Measurements from ENCODE around the gene EEFSEC. TPM values are rescaled to one million over a fixed set of nuclear protein-coding genes. Genes with fewer than 3 reads are reported as not detected.

Gene EEFSEC
- polyA plus RNA-seq, 1 donor (not counting 4 experiments of a cell fraction or from before 2014, with no cell fraction given) = 8.7 TPM

DNA sequence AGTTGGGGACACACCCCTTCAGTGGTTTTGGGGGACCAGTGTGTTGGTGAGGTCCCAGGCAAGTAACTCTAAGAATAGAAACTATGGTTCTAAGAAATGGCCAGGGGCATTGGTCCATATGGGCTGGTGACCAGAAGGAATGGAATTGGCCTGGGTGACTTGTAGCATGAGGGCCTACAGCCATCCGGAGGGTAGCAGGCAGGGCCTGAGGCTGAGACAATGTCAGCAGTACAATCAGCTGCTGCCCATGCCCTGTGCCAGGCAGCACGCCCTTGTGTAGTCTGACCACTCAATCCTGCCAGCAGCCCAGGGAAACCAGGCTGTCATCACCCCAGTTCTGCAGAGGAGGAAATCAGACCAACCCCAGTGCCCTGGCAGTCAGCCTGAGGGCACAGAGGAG, 212.9 kb downstream of the EEFSEC start:
- Histone ChIP-seq H3K27ac (ENCODE audit: control insufficient read depth, insufficient read depth, low read length) (no peak overlapping the region), H3K4me3 (ENCODE audit: control insufficient read depth in 2 of 3, extremely low read depth in 1 of 3, insufficient read depth in 2 of 3, low read depth in 1 of 3, low read length in 3 of 3) (no peak overlapping the region), H3K4me2 (ENCODE audit: control insufficient read depth, extremely low read depth, insufficient read depth, low read depth, low read length) (no peak overlapping the region), H3K9me3 (ENCODE audit: control insufficient read depth, low read depth, low read length) (no peaks in the 10 kb centered on the region), H3K79me2 (ENCODE audit: control insufficient read depth, insufficient read depth, low read length) (no peaks in the 10 kb centered on the region), H4K20me1 (ENCODE audit: control insufficient read depth, extremely low read depth, insufficient read depth, low read length) (no peaks in the 10 kb centered on the region), H3K27me3 (ENCODE audit: control insufficient read depth, extremely low read depth, insufficient read depth, low read length) (no peaks in the 10 kb centered on the region), H3K9ac (ENCODE audit: control insufficient read depth, extremely low read depth, insufficient read depth, low read length) (no peak overlapping the region), H2AFZ (ENCODE audit: control insufficient read depth, low read length) (no peak overlapping the region), H3K4me1 (ENCODE audit: control insufficient read depth, extremely low read depth, insufficient read depth, low read length) (no peaks in the 10 kb centered on the region), H3K9me1 (ENCODE audit: control insufficient read depth, extremely low read depth, insufficient read depth, low read length) (no peaks in the 10 kb centered on the region), H3K36me3 (ENCODE audit: control insufficient read depth in 2 of 2, extremely low read depth in 1 of 2, insufficient read depth in 2 of 2, low read length in 2 of 2) (peaks cover 0 to 2% of the 10 kb centered on the region in 2 experiments)
- dilution Hi-C loops (cut with MboI; ENCODE audit: extremely low pct_ligation_motif_present, low sequenced_read_pairs) = no loop called here
- TF ChIP-seq, protein P1, sequence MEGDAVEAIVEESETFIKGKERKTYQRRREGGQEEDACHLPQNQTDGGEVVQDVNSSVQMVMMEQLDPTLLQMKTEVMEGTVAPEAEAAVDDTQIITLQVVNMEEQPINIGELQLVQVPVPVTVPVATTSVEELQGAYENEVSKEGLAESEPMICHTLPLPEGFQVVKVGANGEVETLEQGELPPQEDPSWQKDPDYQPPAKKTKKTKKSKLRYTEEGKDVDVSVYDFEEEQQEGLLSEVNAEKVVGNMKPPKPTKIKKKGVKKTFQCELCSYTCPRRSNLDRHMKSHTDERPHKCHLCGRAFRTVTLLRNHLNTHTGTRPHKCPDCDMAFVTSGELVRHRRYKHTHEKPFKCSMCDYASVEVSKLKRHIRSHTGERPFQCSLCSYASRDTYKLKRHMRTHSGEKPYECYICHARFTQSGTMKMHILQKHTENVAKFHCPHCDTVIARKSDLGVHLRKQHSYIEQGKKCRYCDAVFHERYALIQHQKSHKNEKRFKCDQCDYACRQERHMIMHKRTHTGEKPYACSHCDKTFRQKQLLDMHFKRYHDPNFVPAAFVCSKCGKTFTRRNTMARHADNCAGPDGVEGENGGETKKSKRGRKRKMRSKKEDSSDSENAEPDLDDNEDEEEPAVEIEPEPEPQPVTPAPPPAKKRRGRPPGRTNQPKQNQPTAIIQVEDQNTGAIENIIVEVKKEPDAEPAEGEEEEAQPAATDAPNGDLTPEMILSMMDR (optimal IDR thresholded peaks at IDR 0.05 in 1 of 3, IDR thresholded peaks at IDR 0.05 in 1 of 3, conservative IDR thresholded peaks at IDR 0.05 in 1 of 3; ENCODE audit: extremely low read depth in 1 of 3, insufficient read depth in 2 of 3, low read length in 3 of 3) = no peak
- TF ChIP-seq EZH2 (IDR thresholded peaks at IDR 0.05; ENCODE audit: low read length) = no peak
- DNase-seq (ENCODE audit: low read depth, low spot score) (no peak), FAIRE-seq (no peak)

DNA sequence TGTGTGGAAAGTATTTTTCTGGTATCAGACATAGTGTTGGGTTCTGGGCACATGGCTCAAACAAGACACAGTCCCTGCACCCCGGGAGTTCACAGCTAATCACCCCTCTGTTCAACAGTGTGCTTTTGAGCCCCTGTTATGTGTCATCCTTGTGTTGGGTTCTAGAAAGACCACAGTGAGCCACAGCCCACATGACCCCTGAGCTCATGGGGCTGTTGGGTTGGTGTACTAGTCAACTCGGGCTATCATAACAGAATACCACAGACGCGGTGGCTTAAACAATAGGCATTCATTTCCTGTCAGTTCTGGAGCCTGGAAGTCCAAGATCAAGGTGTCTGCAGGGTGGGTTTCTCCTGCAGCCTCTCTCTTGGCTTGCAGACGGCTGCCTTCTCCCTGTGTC, 213.4 kb downstream of the EEFSEC start:
- Histone ChIP-seq H3K4me1 (ENCODE audit: control insufficient read depth, extremely low read depth, insufficient read depth, low read length) (no peaks in the 10 kb centered on the region), H3K79me2 (ENCODE audit: control insufficient read depth, insufficient read depth, low read length) (no peaks in the 10 kb centered on the region), H3K4me3 (ENCODE audit: control insufficient read depth in 2 of 3, extremely low read depth in 1 of 3, insufficient read depth in 2 of 3, low read depth in 1 of 3, low read length in 3 of 3) (no peak overlapping the region), H3K4me2 (ENCODE audit: control insufficient read depth, extremely low read depth, insufficient read depth, low read depth, low read length) (no peak overlapping the region), H4K20me1 (ENCODE audit: control insufficient read depth, extremely low read depth, insufficient read depth, low read length) (no peaks in the 10 kb centered on the region), H3K27me3 (ENCODE audit: control insufficient read depth, extremely low read depth, insufficient read depth, low read length) (no peaks in the 10 kb centered on the region), H3K36me3 (ENCODE audit: control insufficient read depth in 2 of 2, extremely low read depth in 1 of 2, insufficient read depth in 2 of 2, low read length in 2 of 2) (peaks cover 0 to 2% of the 10 kb centered on the region in 2 experiments), H3K27ac (ENCODE audit: control insufficient read depth, insufficient read depth, low read length) (no peak overlapping the region), H3K9me1 (ENCODE audit: control insufficient read depth, extremely low read depth, insufficient read depth, low read length) (no peaks in the 10 kb centered on the region), H3K9me3 (ENCODE audit: control insufficient read depth, low read depth, low read length) (no peaks in the 10 kb centered on the region), H3K9ac (ENCODE audit: control insufficient read depth, extremely low read depth, insufficient read depth, low read length) (no peak overlapping the region), H2AFZ (ENCODE audit: control insufficient read depth, low read length) (no peak overlapping the region)
- TF ChIP-seq EZH2 (IDR thresholded peaks at IDR 0.05; ENCODE audit: low read length) = no peak
- TF ChIP-seq, protein P1 (optimal IDR thresholded peaks at IDR 0.05 in 1 of 3, IDR thresholded peaks at IDR 0.05 in 1 of 3, conservative IDR thresholded peaks at IDR 0.05 in 1 of 3; ENCODE audit: extremely low read depth in 1 of 3, insufficient read depth in 2 of 3, low read length in 3 of 3) = no peak
- FAIRE-seq (no peak), DNase-seq (ENCODE audit: low read depth, low spot score) (no peak)
- dilution Hi-C loops (cut with MboI; ENCODE audit: extremely low pct_ligation_motif_present, low sequenced_read_pairs) = no loop called here
